NOMO-1 treated with DMSO at 0.1 percent for 48 hours (cell line): Measurements from ENCODE around the gene KRTAP2-1.
"Not testable (repeated sequence)": the region's sequence is repeated elsewhere in the genome, so short reads cannot be mapped to it uniquely, and the experiment has no call there.

Experiments used
- DNase-seq: peaks from one replicate; lab custom pipeline; 2025; ENCODE audit not compliant: unreplicated experiment; lab: John Stamatoyannopoulos, UW

KRTAP2-1 gene

GRCh38 chr17:41013606-41014005 is 33.5 kb downstream of the KRTAP2-1 start:
- DNase-seq: no peak

DNA sequence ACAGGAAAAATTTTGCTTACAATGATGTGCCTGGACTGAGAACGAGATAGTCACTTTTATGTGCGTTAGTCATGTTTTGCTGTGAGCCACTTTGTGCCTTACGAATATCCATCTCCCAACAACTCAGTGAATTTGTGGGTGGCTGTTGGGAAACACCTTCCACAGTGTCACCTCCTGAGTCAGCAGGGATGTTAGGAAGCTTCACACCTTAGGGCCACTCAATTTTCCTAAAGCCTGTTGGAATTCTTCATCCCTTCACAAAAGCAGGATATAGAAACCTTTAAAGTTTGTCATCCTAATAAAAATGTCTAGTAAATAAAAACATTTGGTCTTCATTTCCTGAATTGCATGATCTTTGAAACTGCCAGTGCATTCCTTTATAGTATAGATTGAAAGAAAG is 33.9 kb downstream of the KRTAP2-1 start:
- no peak for DNase-seq

GRCh38 chr17:41012326-41013120 is 34.6 kb downstream of the KRTAP2-1 start:
- DNase-seq: no peak

DNA sequence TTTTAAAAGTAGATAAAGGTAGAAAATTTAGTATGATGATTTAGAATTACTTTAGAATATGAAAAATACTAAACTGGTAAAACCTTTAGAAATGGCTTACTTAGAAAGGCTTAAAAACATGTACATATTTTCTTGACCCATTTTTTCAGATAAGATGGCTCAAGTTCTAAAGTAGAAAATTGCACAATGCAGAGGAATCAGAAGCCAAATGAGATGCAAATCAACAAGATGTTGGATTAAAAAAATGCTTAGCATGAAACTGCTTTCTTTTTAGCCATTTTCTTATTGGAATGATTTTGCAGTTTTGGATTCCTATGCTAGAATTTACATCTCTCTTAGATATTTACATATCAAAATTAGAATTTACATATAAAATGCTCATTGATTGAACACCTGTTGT is 36.7 kb downstream of the KRTAP2-1 start:
- no peak for DNase-seq

- no peak for DNase-seq
These were observed 37.2 kb downstream of the KRTAP2-1 start for GRCh38 chr17:41009936-41010335.

GRCh38 chr17:41009301-41009760 is 37.8 kb downstream of the KRTAP2-1 start:
- DNase-seq: no peak

DNA sequence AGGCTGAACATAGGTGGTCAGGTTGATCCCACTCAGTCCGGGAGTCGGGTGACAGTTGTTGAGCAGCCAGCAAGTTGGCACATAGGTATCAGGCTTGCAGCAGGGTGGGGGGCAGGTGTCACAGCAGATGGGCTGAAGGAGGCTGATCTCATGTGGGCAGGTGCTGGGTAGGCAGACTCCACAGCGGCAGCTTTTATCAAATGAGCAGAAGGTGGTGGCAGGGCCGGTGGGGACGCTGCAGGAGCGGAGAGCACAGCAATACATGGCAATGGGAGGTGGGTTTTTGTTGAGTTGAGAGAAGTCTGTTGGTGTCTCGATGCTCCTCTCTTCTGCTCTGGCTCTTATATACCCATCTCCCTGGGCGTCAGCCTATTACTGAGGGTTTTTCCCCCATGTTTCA is 38.3 kb downstream of the KRTAP2-1 start, which contains the start of gene KRTAP3-1:
TSS of gene KRTAP3-1 (minus strand) at position 318 of the 400 bp plus-strand sequence. CDS start at position 264, 54 bp downstream.
- no peak for DNase-seq

- no peak for DNase-seq
These were observed 42.7 kb downstream of the KRTAP2-1 start for GRCh38 chr17:41004397-41004796.

GRCh38 chr17:41003926-41004325 is 43.2 kb downstream of the KRTAP2-1 start:
- no peak for DNase-seq

DNA sequence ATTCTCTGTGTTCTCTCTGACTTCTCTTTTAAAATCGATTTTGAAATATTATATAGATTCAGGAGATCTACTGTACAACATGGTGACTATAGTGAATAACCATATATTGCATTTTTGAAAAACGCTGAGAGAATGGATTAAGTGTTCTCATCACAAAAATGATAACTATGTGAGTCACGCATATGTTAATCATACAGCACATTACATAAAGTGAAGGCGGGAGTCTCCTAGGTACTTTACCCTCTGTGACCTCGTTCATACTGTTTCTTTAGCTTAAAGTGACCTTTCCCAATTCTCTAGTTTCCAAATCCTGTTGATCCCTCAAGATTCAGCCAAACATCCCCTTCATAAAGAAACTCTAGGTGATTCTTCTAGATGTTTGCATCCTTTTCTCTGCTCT is 44.3 kb downstream of the KRTAP2-1 start:
- DNase-seq: no peak

GRCh38 chr17:41001795-41002194 is 45.3 kb downstream of the KRTAP2-1 start:
- DNase-seq: no peak

DNA sequence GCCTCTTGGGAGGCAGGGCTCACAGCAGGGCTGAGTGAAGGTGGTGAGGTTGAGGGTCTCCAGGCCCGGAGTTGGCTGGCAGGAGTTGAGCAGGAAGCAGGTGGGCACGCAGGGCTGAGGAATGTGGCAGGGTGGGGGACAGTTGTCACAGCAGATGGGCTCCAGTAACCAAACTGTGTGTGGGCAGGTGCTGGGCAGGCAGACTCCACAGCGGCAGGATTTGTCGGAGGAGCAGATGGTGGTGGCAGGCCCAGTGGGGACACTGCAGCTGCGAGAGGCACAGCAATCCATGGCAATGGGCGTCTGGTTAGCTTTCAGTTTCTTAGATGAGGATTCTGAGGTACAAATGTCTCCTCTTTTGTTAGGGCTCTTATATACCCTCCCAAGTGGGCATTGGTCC is 47.6 kb downstream of the KRTAP2-1 start, which contains the start of gene KRTAP3-2:
TSS of gene KRTAP3-2 (minus strand) at position 344 of the 400 bp plus-strand sequence. CDS start at position 291, 53 bp downstream.
- DNase-seq: not testable (repeated sequence)

- no peak for DNase-seq
These were observed 49.8 kb downstream of the KRTAP2-1 start for GRCh38 chr17:40997361-40997760.

DNA sequence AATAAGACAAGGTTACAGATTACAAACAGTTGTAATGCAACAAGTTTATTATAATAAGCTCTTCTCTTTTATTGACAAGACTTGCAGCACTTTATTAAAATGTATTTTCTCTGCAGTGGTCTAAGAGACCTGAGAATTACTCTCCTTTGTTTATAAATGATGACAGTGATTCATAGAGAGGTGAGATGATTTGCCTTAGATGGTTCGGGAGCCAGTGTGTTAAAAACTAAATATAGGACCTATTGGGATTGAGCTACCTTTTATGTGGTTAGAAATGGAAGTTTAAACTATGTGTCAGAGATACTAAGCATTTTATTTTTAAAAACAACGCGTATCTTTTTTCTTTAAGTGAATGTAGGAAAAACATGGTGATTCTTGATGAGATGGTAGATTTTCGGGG is 50.3 kb downstream of the KRTAP2-1 start:
- no peak for DNase-seq
